Omental fat pad (tissue), 4 donors: Measurements from ENCODE around the gene MED9. TPM values are rescaled to one million over a fixed set of nuclear protein-coding genes. Genes with fewer than 3 reads are reported as not detected.

ENCODE experiments used
- ATAC-seq: fragments of 150-250 bp; one replicate; pipeline ENCODE4 v1.9.1; 2016; ENCODE audit warnings: mild to moderate bottlenecking, moderate library complexity; ENCODE audit not compliant: low FRiP score
- DNase-seq: peaks from one replicate; pipeline ENCODE4 v3.0.0-alpha.2; 2019; ENCODE audit warnings: low spot score
- total RNA-seq, 4 donors: library from RNA; depleted of rRNA; stranded (reverse); fragments of >200 nt; gene quantifications; one replicate each; pipeline ENCODE4 v1.1.0, GENCODE V29; 2016
- TF ChIP-seq, protein P1 (sequence below), 3 donors: fragments of 450-650 bp; IDR thresholded peaks; one replicate each; pipeline ENCODE4 v1.5.1; 2016 to 2017; ENCODE audit warnings: antibody characterized with exemption in 3 of 3, mild to moderate bottlenecking in 3 of 3, moderate library complexity in 2 of 3

Gene MED9
- total RNA-seq, 4 donors from 2014 or later: 11.5 to 26.2 (median 16.2) TPM

DNA sequence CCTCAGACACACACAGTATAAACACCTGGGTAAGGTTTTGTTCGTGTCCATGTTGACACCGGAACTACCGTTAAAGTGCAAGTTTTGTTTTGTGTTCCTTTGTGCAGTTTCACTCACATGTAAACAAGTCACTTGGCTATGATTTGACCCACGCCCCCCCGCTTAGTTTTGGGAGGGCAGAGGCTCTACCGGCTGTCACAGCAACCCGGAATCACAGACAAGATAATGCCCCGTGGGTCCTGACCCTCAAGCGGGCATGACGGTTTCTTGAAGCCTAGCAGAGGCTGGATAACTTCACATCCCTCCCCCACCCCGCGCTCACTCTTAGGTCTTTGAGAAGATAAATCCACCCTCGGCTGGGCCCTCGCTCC is 17.7 kb downstream of the MED9 start:
- TF ChIP-seq, protein P1, sequence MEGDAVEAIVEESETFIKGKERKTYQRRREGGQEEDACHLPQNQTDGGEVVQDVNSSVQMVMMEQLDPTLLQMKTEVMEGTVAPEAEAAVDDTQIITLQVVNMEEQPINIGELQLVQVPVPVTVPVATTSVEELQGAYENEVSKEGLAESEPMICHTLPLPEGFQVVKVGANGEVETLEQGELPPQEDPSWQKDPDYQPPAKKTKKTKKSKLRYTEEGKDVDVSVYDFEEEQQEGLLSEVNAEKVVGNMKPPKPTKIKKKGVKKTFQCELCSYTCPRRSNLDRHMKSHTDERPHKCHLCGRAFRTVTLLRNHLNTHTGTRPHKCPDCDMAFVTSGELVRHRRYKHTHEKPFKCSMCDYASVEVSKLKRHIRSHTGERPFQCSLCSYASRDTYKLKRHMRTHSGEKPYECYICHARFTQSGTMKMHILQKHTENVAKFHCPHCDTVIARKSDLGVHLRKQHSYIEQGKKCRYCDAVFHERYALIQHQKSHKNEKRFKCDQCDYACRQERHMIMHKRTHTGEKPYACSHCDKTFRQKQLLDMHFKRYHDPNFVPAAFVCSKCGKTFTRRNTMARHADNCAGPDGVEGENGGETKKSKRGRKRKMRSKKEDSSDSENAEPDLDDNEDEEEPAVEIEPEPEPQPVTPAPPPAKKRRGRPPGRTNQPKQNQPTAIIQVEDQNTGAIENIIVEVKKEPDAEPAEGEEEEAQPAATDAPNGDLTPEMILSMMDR (IDR thresholded peaks at IDR 0.05): no peak
- ATAC-seq: no peak
- DNase-seq: no peak

DNA sequence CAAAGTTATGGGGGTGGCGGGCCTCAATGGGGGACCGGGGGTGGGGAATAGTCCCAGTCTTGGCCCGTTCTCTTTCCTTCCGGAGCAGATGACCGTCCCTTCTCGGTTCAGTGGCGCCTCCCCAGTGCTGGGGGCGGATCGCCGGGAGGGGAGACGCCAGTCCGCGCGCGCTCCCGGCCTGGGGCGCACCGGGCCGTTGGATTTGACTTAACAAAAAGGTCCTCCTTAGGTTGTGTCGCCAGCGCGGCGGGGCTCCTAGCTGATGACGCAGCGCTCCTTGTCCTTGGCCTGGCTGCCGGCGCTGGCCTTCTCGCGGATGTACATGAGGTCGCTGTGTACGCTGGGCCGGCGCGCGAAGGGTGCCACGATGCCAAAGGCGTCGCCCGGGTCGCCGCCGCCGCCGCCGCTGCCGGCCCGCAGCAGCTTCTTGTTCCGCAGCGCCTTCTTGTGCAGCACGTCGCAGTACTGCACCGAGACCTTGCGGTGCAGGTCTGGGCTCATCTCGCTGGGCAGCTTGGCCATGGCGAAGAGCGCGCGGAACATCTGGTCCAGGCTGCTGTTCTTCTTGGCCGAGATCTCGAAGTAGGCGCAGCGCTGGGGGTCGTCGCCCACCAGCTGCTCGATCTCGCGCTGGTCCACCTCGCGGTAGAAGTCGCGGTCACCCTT is 18.2 kb downstream of the MED9 start:
- no peak for ATAC-seq
- TF ChIP-seq, protein P1 (IDR thresholded peaks at IDR 0.05): no peak
- no peak for DNase-seq

DNA sequence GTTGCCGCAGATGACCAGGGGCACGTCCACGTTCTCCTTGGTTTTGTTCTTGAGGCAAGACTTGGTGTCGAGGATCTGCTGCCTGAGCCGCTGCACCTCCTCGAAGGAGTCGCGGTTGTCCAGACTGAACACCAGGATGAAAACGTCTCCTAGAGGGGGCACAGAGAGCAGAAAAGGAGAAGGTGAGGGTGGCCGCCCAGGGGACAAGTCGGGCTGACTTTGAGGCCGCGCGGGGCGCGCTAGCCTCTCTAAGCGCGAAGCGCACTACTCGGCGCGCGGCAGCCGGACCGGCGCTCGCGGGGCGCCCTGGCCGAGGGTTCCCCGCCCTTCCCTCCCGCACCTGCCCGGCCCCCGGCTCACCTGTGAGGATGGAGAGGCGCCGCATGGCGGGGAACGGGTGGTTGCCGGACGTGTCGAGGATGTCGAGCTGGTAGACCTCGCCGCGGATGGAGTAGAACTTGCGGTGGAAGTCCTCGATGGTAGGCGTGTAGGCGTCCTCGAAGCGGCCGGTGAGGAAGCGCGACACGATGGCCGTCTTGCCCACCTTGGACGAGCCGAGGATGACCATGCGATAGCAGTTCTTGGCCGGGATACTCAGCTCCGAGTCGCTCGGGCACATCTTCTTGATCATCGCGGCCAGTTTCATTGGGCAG is 18.9 kb downstream of the MED9 start:
- ATAC-seq: peak; percentile 1
- TF ChIP-seq, protein P1 (IDR thresholded peaks at IDR 0.05): no peak
- DNase-seq: no peak

DNA sequence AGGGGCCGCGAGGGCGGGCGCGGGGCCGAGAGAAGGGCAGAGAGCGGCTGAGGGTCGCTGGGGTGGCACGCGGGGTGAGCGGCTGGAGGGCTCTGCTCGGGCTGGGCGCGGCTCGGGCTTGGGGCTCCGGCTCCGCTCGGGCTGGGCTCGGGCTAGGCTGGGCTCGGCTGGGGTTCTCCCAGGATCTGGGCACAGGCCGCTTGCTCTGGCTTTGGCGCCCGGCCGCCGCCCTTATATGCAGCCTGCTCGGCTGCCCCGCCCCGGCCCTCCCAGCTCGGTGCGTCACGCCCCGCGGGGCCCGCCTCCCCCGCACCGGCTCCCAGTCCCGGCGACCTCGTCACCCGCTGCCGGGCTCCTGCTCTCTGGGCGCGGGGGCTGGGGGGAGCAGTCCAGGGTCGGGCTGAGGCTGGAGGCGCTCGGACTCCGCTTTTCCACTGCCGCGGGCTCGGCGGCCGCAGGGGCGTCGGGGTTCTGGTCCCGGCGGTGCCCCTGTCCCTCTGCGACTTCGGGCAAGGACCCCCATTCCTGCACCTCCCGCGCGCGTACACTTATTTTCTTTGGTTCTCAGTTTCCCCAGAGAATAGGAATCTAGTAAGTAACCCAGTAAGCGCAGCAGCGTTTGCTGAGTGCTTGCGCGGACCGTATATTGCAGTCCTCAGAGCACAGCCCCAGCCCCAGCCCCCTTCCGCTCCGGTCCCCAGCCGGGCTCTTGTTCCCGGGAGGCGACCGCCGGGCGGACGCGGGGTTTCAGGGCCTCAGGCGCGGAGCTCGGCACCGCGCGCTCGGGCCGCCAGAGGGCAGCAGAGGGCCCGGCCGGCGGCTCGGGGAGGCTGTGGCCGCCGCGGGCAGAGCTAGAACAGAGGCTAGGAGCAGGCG is 19.6 kb downstream of the MED9 start, which contains the start of gene RASD1:
RASD1 (minus strand) TSS at position 207 of the 876 bp plus-strand sequence. CDS start 214 bp downstream, outside the sequence.
- TF ChIP-seq, protein P1 (IDR thresholded peaks at IDR 0.05): peak in 2 of 3 donors; percentile 59 to 79
- ATAC-seq: peak; percentile 88
- DNase-seq: peak; percentile 66

DNA sequence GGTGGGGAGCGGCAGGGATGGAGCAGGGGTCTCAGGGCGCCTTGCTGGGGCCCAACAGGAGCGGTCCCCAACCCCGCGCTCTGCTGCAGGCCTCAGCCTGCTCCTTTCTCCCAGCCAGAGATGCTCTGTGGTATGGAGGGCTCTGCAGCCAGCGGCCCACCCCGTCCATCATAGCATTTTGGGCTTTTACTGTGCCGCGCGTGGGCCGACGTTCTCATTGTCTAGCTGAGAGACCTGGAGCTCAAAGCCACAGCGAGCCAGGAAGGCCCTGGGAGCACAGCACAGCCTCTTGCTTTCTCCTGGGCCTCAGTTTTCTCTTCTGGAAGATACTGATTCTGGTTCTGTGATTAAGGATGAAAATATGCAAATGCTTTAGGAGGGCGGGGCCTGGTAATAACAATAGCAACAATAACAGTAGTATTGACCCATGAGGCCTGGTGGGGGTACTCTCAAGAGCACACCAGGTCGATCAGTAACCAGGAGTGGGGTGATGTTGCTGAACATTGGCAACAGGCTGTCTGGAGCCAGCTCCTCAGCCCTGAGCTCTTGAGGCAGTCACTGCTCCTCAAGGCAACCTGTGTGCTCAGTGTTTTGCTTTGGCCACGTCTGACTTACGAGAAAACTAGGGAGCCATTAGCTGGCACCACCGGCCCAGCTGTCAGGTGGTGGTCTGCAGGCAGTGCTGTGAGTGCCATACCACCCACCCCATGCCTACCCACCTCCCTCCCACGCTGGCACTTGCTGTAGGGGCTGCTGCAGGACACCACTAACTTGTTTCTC is 20.5 kb downstream of the MED9 start:
- no peak for ATAC-seq
- DNase-seq: no peak
- TF ChIP-seq, protein P1 (IDR thresholded peaks at IDR 0.05): no peak

- TF ChIP-seq, protein P1 (IDR thresholded peaks at IDR 0.05): no peak
- DNase-seq (no peak), ATAC-seq (no peak)
Measured at GRCh38 chr17:17497845-17498520, 21.2 kb downstream of the MED9 start.
